HG03469 (cell line): ENCODE data around the gene GRAP.

Experiments
- ATAC-seq: cut with Tn5 transposase; IDR thresholded peaks from one replicate; pipeline ENCODE4 v1.9.1; 2021; ENCODE audit warnings: mild to moderate bottlenecking, moderate library complexity, moderate number of reproducible peaks; ENCODE audit not compliant: unreplicated experiment

GRAP gene

DNA sequence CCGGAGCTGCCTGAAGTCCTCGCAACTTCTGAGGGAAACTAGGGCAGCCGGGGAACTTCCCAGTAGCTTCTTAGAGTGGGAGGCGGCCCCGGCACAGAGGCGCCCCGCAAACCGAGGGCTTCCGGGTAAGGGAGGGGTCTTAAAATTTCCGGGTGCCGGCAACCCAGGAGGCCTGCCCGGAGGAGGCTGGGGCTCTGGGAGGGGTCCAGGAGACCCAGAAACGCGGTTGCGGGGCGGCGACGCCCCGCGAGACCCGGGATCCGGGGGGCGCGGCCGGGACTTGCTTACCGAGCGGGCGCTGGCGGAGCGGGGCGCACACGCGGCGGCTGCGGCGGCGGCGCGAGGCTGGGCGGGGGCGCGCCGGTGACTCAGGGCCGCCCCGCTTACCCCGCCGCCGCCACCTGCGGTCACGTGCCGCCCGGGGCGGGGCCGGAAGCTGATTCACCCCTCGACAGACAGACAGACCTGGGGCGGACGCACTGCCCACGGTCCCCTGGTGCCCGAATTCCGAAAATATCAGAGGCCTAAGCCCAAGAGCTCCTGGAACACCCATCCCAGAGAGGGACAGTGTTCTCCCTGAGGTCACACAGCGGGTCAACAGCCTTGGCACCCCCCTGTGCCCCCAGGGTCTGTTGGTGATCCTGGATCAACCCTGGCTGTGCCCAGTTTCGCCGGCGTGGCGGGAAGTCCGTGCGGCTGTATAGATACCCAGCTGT is 42.2 kb downstream of the GRAP start, which contains the start of gene FAM83G:
Gene FAM83G, minus strand, starts transcription at position 344 of the 716 bp plus-strand sequence. CDS start 723 bp downstream, outside the sequence.
- peak; percentile 63 for ATAC-seq

GRCh38 chr17:19003543-19004420 is 43.0 kb downstream of the GRAP start:
- ATAC-seq, result no peak

DNA sequence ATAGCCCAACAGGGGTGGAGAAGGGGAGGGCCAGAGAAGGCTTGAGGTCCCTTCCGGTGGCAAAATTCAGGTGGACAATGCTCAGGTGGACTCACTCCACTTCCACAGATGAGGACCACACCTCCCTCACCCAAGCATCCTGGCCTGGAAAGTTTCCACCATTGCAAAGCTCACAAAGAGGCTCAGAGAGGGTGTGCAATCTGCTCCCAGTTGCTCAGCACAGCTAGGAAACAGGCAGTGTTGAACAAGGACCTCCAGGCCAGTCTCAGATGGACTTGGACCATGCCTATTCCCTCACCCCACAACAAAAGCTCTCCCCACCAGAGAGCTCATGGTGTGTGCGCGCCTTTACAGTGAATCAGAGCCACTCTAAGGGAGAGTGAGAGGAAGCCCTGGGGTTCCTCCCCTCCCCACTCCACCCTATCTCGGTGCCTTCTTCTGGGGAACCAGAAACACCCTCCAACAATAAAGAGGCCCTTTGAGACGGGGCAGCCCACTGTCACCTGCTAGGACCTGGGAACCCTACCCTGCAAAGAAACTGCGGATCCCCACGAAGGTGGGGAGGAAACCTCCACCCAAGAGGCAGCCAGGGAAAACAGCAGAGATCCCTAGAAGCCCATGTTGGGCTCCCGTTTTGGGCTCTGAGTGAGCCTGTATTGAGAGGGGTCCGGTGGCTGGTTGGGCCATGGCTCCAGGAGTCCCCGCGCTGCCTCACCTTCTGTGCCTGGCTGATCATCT is 43.8 kb downstream of the GRAP start:
- no peak for ATAC-seq

- no peak for ATAC-seq
These were observed 44.7 kb downstream of the GRAP start for GRCh38 chr17:19001907-19002590.

DNA sequence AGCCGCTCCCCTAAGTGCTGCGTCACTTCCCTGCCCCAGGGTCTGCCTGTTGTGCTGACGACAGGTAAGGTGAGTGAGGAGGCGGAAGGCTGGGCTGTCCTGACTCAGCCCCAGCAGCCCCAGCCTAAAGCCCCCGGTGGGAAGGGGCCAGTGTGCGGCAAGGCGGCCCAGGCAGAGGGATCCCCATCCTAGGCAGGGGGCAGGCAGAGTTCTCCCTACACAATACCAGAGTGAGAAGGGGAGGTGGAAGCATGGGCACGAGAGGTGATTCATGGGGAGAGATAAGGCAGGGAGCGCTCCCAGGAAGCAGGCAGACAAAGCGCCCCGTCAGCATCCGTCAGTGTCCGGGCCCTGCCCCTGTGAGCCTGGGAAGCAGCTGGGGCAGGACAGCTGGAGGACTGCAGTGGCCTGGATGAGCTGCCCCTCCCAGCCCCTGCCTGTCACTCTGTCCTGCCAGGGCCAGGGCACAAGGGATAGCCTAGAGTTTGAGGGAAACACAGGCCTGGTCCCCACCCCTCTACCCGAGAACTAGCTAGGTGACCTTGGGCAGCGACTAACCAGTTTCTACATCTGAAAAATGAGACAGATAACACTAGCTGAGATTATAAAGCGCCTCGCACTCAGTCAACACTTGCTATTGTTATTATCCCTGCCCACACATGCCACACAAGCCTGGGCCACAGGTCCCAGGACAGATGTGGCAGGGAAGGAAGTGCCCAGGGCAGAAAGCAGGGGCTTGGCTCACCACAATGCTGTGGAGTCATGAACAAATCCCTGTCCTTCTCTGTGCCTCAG is 46.0 kb downstream of the GRAP start:
- no peak for ATAC-seq

- ATAC-seq, result no peak
These were observed 46.8 kb downstream of the GRAP start for GRCh38 chr17:18999911-19000310.

DNA sequence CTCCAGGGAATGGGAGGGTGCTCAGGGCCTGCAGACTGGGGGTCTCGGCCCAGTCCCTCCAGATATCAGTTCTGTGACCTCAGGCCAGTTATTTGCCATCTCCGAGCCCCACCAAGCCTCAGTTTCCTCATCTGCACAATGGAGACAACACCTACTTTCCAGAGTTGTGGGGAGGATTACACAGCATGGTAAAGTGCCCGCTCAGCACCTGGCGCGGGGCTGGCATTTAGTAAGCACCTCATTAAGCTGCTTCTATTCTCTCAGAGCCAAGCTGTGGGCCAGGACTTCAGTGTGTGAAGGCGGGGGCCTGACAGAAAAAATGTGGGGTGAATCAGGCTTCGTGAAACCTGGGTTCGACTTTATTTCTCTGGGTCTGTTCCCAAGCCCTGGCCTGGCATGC is 47.4 kb downstream of the GRAP start:
- no peak for ATAC-seq

DNA sequence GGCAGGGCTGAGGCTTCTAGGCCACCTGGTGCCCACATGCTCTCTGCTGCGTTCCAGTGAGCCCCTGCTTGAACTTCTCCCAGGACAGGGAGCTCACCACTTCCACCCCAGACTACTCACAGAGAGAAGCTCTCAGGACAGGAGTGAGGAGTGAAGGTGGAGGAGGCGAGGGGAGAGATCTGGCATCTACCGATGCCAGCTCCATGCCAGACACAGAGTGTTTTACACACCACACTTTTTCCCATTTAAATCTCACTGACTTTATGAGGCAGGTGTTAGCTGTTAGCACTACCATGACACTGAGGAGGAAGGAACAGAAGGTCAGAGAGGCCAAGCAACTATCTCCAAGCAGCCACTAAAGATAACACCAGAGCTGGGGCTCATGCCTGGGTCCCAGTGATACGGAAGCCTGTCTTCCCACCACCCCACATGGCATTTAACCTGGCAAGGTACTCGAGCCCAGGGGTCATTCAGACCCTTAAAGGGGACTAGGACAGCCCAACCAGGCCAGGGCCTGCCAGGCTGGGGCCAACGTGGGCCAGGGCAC is 49.0 kb downstream of the GRAP start:
- ATAC-seq, result no peak

DNA sequence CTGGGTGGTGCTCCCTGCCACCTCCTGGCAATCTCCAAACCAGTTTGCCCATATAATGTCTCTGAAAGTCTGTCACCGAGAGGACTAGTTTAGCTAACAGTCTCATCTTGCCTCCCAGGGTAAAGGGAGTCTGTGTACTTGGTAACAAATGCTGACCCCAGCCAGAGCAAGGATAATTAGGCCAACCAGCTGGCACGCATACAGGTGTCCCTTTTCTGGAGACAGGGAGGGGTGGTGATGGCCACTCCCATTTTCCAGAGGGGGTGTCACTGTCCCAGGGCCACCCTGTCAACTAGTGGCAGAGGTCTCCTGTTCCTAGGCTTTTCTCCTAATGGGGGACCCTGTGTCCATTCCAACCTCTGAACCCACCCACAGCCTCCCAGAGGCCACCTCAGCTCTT is 50.3 kb downstream of the GRAP start:
- no peak for ATAC-seq

- no peak for ATAC-seq
These were observed 51.5 kb downstream of the GRAP start for GRCh38 chr17:18995220-18995619.

- no peak for ATAC-seq
These were observed 52.1 kb downstream of the GRAP start for GRCh38 chr17:18994631-18995030.

DNA sequence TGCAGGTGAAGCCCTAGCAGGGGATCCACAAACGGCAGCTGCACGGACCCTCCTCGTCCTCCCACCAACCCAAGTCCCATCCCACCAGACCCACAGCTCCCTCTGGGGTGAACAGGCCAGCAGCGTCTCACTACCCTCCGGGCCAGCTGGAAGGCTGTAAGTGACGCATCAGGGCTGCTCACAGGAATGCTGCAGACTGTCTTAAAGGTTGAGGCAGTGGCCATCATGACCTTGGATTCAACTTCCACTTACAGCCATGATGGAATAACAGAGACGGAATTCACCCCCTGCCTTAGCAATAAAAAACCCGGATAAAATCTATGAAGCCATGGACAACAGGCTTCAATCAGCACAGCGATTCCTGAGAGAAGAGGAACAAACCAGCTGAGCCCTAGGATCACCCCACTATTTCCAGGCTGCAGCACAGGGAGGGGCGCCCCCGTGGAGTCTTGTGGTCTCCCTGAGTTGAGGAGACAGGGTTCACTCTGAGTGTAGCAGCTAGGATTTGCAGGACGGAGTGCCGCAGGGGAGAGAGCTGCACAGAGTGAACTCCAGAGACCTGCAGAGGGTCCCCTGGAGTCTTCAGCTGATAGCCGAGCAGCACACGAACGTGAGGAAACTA is 52.7 kb downstream of the GRAP start:
- ATAC-seq, result no peak

- no peak for ATAC-seq
These were observed 54.2 kb downstream of the GRAP start for GRCh38 chr17:18992454-18993130.

DNA sequence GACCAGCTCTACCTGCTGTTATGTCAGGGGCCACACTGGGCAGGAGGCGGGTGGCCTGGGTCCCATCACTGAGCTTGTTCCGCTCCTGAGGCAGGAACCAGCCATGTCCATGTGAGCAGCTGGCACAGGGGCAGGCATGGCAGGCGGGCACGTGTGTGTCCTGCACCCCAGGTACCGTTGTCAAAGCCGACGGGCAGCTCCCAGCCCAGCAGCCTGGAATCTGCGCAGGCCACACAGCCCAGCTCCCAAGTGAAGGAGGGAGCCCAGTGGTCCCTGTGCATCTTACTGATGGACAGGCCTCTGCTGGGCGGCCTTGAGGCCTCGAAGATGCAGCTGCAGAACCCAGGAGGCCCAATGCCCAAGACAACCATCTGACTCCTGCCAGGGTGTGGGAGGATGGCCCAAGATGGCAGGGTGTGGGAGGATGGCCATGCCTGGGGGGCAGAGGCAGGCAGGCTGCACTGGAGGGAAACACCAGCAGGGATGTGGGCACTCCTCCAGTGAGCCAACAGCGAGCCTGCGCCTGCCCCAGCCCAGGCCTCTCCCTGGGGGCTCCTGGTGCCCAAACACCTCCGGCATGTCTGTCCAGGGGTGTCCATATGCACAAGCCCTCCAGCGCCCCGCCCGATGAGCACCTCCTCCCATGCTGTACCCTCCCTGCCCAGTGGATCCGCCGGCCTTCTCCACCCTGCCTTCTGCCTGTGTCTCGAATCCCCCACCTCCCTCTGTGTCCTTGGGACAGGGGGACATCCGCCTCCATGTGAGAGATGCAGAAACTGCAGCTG is 55.0 kb downstream of the GRAP start:
- ATAC-seq, result no peak

GRCh38 chr17:18990331-18990730 is 56.4 kb downstream of the GRAP start:
- no peak for ATAC-seq

GRCh38 chr17:18988546-18989173 is 58.1 kb downstream of the GRAP start:
- ATAC-seq, result no peak

GRCh38 chr17:18987862-18988545 is 58.8 kb downstream of the GRAP start:
- no peak for ATAC-seq
